GM23248 (cell line): ENCODE results near the gene PLXDC2. TPM values are rescaled to one million over a fixed set of nuclear protein-coding genes. Genes with fewer than 3 reads are reported as not detected.

Experiments used
- DNase-seq: peaks from one replicate; pipeline ENCODE4 v3.0.0-alpha.2; 2015
- H2AFZ ChIP-seq: fragments of 200-600 bp; sonication (generic); 2 replicates; pipeline ENCODE4 v1.6.1; 2016; ENCODE audit warnings: antibody characterized with exemption
- H3F3A ChIP-seq: fragments of 200-600 bp; sonication (generic); 2 replicates; pipeline ENCODE4 v1.6.1; 2016; ENCODE audit warnings: mild to moderate bottlenecking, antibody characterized with exemption, mixed run types; ENCODE audit not compliant: insufficient read depth
- H3K27ac ChIP-seq: fragments of 200-600 bp; sonication (generic); 2 replicates; pipeline ENCODE4 v1.5.1; 2016; ENCODE audit warnings: mild to moderate bottlenecking
- H3K27me3 ChIP-seq: fragments of 200-600 bp; sonication (generic); replicated peaks from 2 replicates; pipeline ENCODE4 v1.6.1; 2016; ENCODE audit warnings: mild to moderate bottlenecking; ENCODE audit not compliant: insufficient read depth
- H3K36me3 ChIP-seq: fragments of 200-600 bp; sonication (generic); 2 replicates; pipeline ENCODE4 v1.6.1; 2016; ENCODE audit warnings: low read depth, mild to moderate bottlenecking
- H3K4me1 ChIP-seq: fragments of 200-600 bp; sonication (generic); 2 replicates; pipeline ENCODE4 v1.6.1; 2016; ENCODE audit warnings: mild to moderate bottlenecking; ENCODE audit not compliant: insufficient read depth
- H3K4me2 ChIP-seq: fragments of 200-600 bp; sonication (generic); one replicate; pipeline ENCODE4 v1.6.1; 2016; ENCODE audit warnings: mild to moderate bottlenecking; ENCODE audit not compliant: unreplicated experiment
- H3K4me3 ChIP-seq: fragments of 200-600 bp; sonication (generic); 2 replicates; pipeline ENCODE4 v1.5.1; 2016; ENCODE audit warnings: mild to moderate bottlenecking
- H3K79me2 ChIP-seq: fragments of 200-600 bp; sonication (generic); 2 replicates; pipeline ENCODE4 v1.6.1; 2016; ENCODE audit warnings: mild to moderate bottlenecking; ENCODE audit not compliant: insufficient read depth
- H3K9ac ChIP-seq: fragments of 200-600 bp; sonication (generic); 2 replicates; pipeline ENCODE4 v1.6.1; 2016; ENCODE audit warnings: mild to moderate bottlenecking
- H3K9me2 ChIP-seq: fragments of 200-600 bp; sonication (generic); 2 replicates; pipeline ENCODE4 v1.6.1; 2016; ENCODE audit warnings: mixed run types, mild to moderate bottlenecking, moderate library complexity; ENCODE audit not compliant: insufficient read depth
- H3K9me3 ChIP-seq: fragments of 200-600 bp; sonication (generic); one replicate; pipeline ENCODE4 v1.6.1; 2017; ENCODE audit warnings: low read depth
- H4K20me1 ChIP-seq: fragments of 200-600 bp; sonication (generic); 2 replicates; pipeline ENCODE4 v1.6.0; 2016; ENCODE audit not compliant: insufficient read depth
- EZH2 ChIP-seq: fragments of 200-600 bp; sonication (generic); IDR thresholded peaks from 2 replicates; pipeline ENCODE4 v1.6.1; 2018; ENCODE audit warnings: antibody characterized with exemption, mild to moderate bottlenecking; ENCODE audit not compliant: insufficient read depth, poor library complexity, severe bottlenecking
- EZH2phosphoT487 ChIP-seq: fragments of 200-600 bp; sonication (generic); IDR thresholded peaks from 2 replicates; pipeline ENCODE4 v1.6.1; 2018; ENCODE audit warnings: antibody characterized with exemption, moderate library complexity, mild to moderate bottlenecking, low read depth; ENCODE audit not compliant: insufficient read depth
- WGBS, 2 experiments: methylation state at CpG; one replicate each; pipeline ENCODE4 v1.1.6; 2015 to 2017; ENCODE audit warnings: low lambda C conversion rate in 2 of 2, low coverage in 1 of 2; ENCODE audit errors: missing lambda C conversion rate in 2 of 2; 5-methylcytosine and 5-hydroxymethylcytosine counted together
- in situ Hi-C: fragments of 300-500 bp; cut with MboI; formaldehyde crosslinking; loops from 2 replicates; pipeline ENCODE4 v1.15.0; 2020
- polyA plus RNA-seq: library from polyadenylated mRNA; unstranded; fragments of >200 nt; fragmentation: Nextera tagmentation; extraction: Ambion mirVana; gene quantifications from 2 replicates; pipeline ENCODE4 v1.2.1, GENCODE V29; 2016
- total RNA-seq: library from RNA; depleted of rRNA; stranded (reverse); fragments of >200 nt; shearing (Covaris generic); gene quantifications from 2 replicates; pipeline ENCODE4 v1.2.3, GENCODE V29; 2014

The PLXDC2 gene
- total and polyA plus RNA-seq, 2 experiments from 2014 or later, result 0.81 to 2.3 TPM

DNA sequence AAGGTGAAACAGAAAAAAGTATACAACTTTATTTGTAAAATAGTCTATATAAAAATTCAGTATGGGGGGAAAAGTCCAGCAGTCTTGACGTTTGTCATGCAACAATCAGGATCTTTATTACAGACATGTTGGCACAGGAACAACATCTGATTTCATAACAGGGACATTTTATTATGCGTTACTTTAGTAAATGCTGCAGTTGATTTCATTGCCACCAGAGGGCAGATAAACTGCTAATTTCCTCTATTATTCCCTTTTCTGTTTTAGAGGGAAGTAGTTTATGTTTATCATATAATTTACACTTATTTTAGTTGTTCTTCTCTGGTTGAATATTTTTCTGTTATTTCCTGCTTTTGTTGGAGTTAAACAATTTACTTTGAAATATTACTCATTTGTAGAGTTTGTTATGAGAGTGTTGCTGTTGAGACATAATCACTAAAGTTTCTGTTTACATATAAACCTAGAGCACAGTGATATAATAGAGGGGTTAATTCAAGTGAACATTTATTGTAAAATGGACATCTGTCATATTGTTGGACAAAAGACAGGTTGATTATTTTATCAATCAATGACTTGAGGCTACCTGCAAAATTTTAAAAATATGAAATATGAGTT, 3.3 kb downstream of the PLXDC2 start:
- Histone ChIP-seq H3F3A (no peaks in the 10 kb centered on the region), H3K79me2 (no peaks in the 10 kb centered on the region), H3K27ac (no peak overlapping the region), H3K9me3 (no peaks in the 10 kb centered on the region), H3K4me2 (no peak overlapping the region), H3K9me2 (no peaks in the 10 kb centered on the region), H3K27me3 (peaks cover 34% of the 10 kb centered on the region), H2AFZ (no peak overlapping the region), H3K4me3 (no peak overlapping the region), H3K36me3 (no peaks in the 10 kb centered on the region), H4K20me1 (no peaks in the 10 kb centered on the region), H3K4me1 (0 out of 2 replicates have a peak, but pooled peaks cover 5% of the 10 kb centered on the region), H3K9ac (no peak overlapping the region)
- TF ChIP-seq EZH2, result no peak
- TF ChIP-seq EZH2phosphoT487, result no peak
- 0 to 5% methylated on average over 2 of the region's 2 CpGs for WGBS, 2 experiments
- in situ Hi-C loops, result no loop called here
- DNase-seq, result peak; percentile 65

GRCh38 chr10:19824381-19825342, 8.4 kb downstream of the PLXDC2 start:
- Histone ChIP-seq H3K9me3 (no peaks in the 10 kb centered on the region), H3K9ac (no peak overlapping the region), H3K4me2 (no peak overlapping the region), H2AFZ (no peak overlapping the region), H4K20me1 (no peaks in the 10 kb centered on the region), H3K27me3 (0 out of 2 replicates have a peak, but pooled peaks cover 10% of the 10 kb centered on the region), H3K79me2 (no peaks in the 10 kb centered on the region), H3F3A (no peaks in the 10 kb centered on the region), H3K4me1 (no peaks in the 10 kb centered on the region), H3K27ac (no peak overlapping the region), H3K36me3 (no peaks in the 10 kb centered on the region), H3K9me2 (no peaks in the 10 kb centered on the region), H3K4me3 (no peak overlapping the region)
- 64 to 67% methylated on average over 5 of the region's 5 CpGs for WGBS, 2 experiments
- in situ Hi-C loops, result no loop called here
- TF ChIP-seq EZH2phosphoT487 (no peak), EZH2 (no peak)
- no peak for DNase-seq

DNA sequence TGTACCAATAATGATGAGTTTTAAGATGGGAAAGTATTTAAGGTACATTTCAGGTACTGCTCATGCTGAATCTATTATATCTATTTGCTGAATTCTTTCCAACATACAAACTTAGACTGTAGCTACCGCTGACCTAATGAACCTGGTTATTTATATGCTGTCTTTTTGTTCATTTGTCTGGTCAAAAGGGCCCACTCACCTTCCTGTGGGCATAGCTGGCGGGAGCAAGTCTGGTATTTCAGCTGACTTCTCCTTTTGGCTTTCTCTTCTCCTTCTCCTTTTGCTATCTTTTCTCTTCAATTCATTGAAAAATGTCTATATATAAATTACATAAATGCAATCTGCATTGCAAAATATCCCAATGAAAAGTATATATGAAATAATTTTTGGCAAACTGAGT, 9.5 kb downstream of the PLXDC2 start:
- Histone ChIP-seq H3K9me2 (no peaks in the 10 kb centered on the region), H2AFZ (no peak overlapping the region), H3K9ac (no peak overlapping the region), H3K27ac (no peak overlapping the region), H3K4me2 (no peak overlapping the region), H3K4me1 (no peaks in the 10 kb centered on the region), H3K36me3 (no peaks in the 10 kb centered on the region), H4K20me1 (no peaks in the 10 kb centered on the region), H3F3A (no peaks in the 10 kb centered on the region), H3K27me3 (0 out of 2 replicates have a peak, but pooled peaks cover 10% of the 10 kb centered on the region), H3K9me3 (no peaks in the 10 kb centered on the region), H3K79me2 (no peaks in the 10 kb centered on the region), H3K4me3 (no peak overlapping the region)
- in situ Hi-C loops, result no loop called here
- 70 to 73% methylated on average over 2 of the region's 2 CpGs for WGBS, 2 experiments
- TF ChIP-seq EZH2phosphoT487 (no peak), EZH2 (no peak)
- no peak for DNase-seq

DNA sequence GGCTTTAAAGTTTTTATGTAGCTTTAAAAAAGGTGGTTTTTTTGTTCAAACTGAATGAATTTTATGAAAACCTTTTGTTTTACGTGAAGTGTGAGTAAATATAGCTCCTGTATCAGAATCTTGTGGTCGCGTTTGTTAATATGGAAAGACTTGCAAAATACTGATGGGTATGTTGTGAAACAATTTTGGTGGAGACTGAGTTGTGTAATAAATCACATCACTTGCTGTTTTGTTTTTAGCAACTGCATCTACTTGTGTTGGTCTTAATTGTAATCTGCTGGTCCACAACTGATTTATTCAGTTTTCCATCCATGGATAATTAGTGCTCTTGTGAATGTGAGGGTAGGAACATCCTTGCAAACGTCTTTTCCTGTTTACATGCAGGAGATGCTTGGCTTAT, 10.5 kb downstream of the PLXDC2 start:
- H3K9ac ChIP-seq, result no peak overlapping the region
- 0 out of 2 replicates have a peak, but pooled peaks cover 10% of the 10 kb centered on the region for H3K27me3 ChIP-seq
- no peaks in the 10 kb centered on the region for H3K36me3 ChIP-seq
- DNase-seq, result no peak
- no peaks in the 10 kb centered on the region for H4K20me1 ChIP-seq
- no peak overlapping the region for H3K27ac ChIP-seq
- WGBS, 2 experiments, result 1 to 4% methylated on average over 4 of the region's 4 CpGs
- H3K9me2 ChIP-seq, result no peaks in the 10 kb centered on the region
- no peak for TF ChIP-seq EZH2
- TF ChIP-seq EZH2phosphoT487, result no peak
- no peaks in the 10 kb centered on the region for H3K9me3 ChIP-seq
- no peak overlapping the region for H2AFZ ChIP-seq
- no peaks in the 10 kb centered on the region for H3K4me1 ChIP-seq
- H3K4me3 ChIP-seq, result no peak overlapping the region
- in situ Hi-C loops, result no loop called here
- no peaks in the 10 kb centered on the region for H3F3A ChIP-seq
- no peak overlapping the region for H3K4me2 ChIP-seq
- no peaks in the 10 kb centered on the region for H3K79me2 ChIP-seq
